ENCODE measurements around the gene PRKD3. TPM values are rescaled to one million over a fixed set of nuclear protein-coding genes. Genes with fewer than 3 reads are reported as not detected.

Gene PRKD3
- total RNA-seq, 1 experiment from 2014 or later: 23.9 TPM

DNA sequence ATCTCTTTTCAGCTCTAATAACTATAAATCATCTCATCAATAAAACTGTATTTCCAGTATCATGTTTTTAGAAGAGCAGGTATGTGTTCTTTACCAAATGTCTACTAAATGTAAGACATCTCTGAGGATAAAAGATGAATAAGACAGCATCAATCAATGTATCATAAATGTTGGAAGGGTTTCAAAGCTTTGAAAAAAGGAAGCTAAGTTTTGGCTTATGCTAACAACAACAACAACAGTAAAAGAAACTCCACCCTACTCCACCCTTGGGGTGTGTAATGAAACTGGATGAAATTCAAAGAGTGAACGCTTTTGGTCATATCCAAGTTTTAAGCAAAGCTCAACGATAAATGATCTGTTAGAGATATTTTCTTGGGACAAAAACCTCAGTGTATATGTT lies 17.1 kb downstream of the PRKD3 start:
- CTCF ChIA-PET: interaction anchor here (0.8 to 1.2 kb wide), 3 partner anchors 14 to 571 kb away, joined by 3 to 4 read pairs (median 3); no protein-coding TSS in a partner anchor

DNA sequence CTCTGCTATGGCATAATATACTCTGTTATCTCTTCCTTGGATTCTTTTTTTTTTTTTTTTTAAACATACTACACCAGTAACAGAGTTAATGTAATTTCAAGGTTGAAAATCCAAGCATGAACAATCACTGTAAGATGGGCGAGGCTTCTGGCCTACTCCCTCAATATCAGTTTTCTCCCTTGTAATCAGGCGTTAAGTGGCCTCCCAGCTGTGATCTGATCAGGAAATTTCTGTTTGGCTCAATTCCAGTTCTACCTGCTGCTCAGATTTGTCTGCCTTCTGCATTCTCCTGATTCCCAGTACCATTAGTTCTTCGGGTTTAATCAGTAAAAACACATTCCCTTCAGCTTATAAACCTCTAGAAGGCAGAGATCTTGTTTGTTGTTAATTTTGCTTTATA lies 18.6 kb downstream of the PRKD3 start:
- Mint-ChIP-seq H3K4me1 (ENCODE audit: insufficient read depth, unreplicated experiment) (peaks cover 28% of the 10 kb centered on the region), H3K27ac (ENCODE audit: low read depth, unreplicated experiment) (no peak overlapping the region), H3K27me3 (ENCODE audit: insufficient read depth, unreplicated experiment) (no peaks in the 10 kb centered on the region), H3K4me3 (ENCODE audit: unreplicated experiment) (no peak overlapping the region), H3K9me3 (ENCODE audit: unreplicated experiment) (no peaks in the 10 kb centered on the region), H3K36me3 (ENCODE audit: insufficient read depth, unreplicated experiment) (peaks cover 5% of the 10 kb centered on the region)
- no TSS peak for BruUV-seq (replicated peaks)
- POLR2A ChIA-PET: no interaction called here
- no peak for DNase-seq (ENCODE audit: unreplicated experiment)
- CTCF ChIA-PET: no interaction called here
- TF ChIP-seq, protein P1, sequence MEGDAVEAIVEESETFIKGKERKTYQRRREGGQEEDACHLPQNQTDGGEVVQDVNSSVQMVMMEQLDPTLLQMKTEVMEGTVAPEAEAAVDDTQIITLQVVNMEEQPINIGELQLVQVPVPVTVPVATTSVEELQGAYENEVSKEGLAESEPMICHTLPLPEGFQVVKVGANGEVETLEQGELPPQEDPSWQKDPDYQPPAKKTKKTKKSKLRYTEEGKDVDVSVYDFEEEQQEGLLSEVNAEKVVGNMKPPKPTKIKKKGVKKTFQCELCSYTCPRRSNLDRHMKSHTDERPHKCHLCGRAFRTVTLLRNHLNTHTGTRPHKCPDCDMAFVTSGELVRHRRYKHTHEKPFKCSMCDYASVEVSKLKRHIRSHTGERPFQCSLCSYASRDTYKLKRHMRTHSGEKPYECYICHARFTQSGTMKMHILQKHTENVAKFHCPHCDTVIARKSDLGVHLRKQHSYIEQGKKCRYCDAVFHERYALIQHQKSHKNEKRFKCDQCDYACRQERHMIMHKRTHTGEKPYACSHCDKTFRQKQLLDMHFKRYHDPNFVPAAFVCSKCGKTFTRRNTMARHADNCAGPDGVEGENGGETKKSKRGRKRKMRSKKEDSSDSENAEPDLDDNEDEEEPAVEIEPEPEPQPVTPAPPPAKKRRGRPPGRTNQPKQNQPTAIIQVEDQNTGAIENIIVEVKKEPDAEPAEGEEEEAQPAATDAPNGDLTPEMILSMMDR (IDR thresholded peaks at IDR 0.05; ENCODE audit: unreplicated experiment): no peak
- intact Hi-C loops (cut with micrococcal nuclease): no loop called here

More for the DNA sequence above, 17.1 kb downstream of the PRKD3 start:
- Mint-ChIP-seq H3K4me1 (ENCODE audit: insufficient read depth, unreplicated experiment) (peaks cover 25% of the 10 kb centered on the region), H3K27ac (ENCODE audit: low read depth, unreplicated experiment) (no peak overlapping the region), H3K9me3 (ENCODE audit: unreplicated experiment) (no peaks in the 10 kb centered on the region), H3K4me3 (ENCODE audit: unreplicated experiment) (no peak overlapping the region), H3K27me3 (ENCODE audit: insufficient read depth, unreplicated experiment) (no peaks in the 10 kb centered on the region), H3K36me3 (ENCODE audit: insufficient read depth, unreplicated experiment) (peaks cover 5% of the 10 kb centered on the region)
- TF ChIP-seq, protein P1 (IDR thresholded peaks at IDR 0.05; ENCODE audit: unreplicated experiment): no peak
- POLR2A ChIA-PET: interaction anchor here (0.6 to 9.7 kb wide), 2 partner anchors 8 to 15 kb away, joined by 3 to 104 read pairs; partner anchors contain the start of gene PRKD3
- BruUV-seq (replicated peaks): no TSS peak
- DNase-seq (ENCODE audit: unreplicated experiment): peak; percentile 31
- intact Hi-C loops (cut with micrococcal nuclease): no loop called here

DNA sequence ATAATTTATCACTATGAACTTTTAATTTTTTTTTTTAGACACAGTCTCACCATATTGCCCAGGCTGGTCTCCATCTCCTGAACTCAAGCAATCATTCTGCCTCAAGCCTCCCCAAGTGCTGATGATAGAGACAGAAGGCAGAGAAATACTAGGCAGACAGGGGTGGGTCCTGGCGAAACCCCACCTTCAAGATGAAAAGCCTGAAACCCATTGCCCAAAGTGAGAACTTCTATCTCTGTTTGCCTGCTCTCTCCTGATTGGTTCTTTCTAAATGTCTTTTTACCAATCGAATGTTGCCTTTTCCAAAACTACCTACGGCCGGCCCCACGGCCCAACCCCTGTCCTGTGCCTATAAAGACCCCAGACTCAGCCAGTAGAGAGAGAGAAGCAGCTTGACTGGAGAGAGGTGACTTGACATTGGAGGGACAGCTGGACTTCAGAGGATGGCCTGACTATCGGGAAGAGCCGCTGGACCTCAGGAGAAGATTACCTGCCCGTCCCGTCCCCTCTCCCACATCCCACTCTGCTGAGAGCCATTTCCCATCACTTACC lies 21.9 kb downstream of the PRKD3 start:
- no TSS peak for BruUV-seq (replicated peaks)
- Mint-ChIP-seq H3K36me3 (ENCODE audit: insufficient read depth, unreplicated experiment) (peaks cover 5% of the 10 kb centered on the region), H3K9me3 (ENCODE audit: unreplicated experiment) (no peaks in the 10 kb centered on the region), H3K27me3 (ENCODE audit: insufficient read depth, unreplicated experiment) (no peaks in the 10 kb centered on the region), H3K4me3 (ENCODE audit: unreplicated experiment) (no peak overlapping the region), H3K4me1 (ENCODE audit: insufficient read depth, unreplicated experiment) (peaks cover 18% of the 10 kb centered on the region), H3K27ac (ENCODE audit: low read depth, unreplicated experiment) (no peak overlapping the region)
- ChIA-PET POLR2A (no interaction called here), CTCF (interaction anchor here (1.0 kb wide), 1 partner anchor 8 kb away, joined by 3 read pairs; no protein-coding TSS in a partner anchor)
- TF ChIP-seq, protein P1 (IDR thresholded peaks at IDR 0.05; ENCODE audit: unreplicated experiment): no peak
- intact Hi-C loops (cut with micrococcal nuclease): no loop called here
- no peak for DNase-seq (ENCODE audit: unreplicated experiment)

DNA sequence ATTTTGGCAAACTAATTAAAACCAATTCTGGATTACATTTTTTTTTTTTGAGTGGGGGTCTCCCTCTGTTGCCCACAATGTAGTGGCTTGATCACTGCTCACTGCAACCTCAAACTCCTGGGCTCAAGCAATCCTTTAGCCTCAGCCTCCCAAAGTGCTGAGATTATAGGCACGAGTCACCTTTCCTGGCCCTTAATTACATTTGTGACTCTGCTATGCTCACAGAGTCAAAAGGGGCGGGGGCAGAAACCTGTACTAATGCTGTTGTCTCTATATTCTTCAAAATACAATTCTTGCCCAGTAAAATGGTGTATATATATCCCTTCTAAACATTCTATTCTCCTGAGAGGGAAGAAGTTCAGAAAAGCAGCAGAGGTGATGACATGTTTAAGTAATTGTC lies 23.2 kb downstream of the PRKD3 start:
- CTCF ChIA-PET: interaction anchor here (0.6 to 1.0 kb wide), 3 partner anchors 9 to 577 kb away, joined by 3 to 4 read pairs (median 3); no protein-coding TSS in a partner anchor
- Mint-ChIP-seq H3K36me3 (ENCODE audit: insufficient read depth, unreplicated experiment) (peaks cover 5% of the 10 kb centered on the region), H3K27me3 (ENCODE audit: insufficient read depth, unreplicated experiment) (no peaks in the 10 kb centered on the region), H3K9me3 (ENCODE audit: unreplicated experiment) (no peaks in the 10 kb centered on the region), H3K27ac (ENCODE audit: low read depth, unreplicated experiment) (no peak overlapping the region), H3K4me3 (ENCODE audit: unreplicated experiment) (no peak overlapping the region), H3K4me1 (ENCODE audit: insufficient read depth, unreplicated experiment) (peaks cover 11% of the 10 kb centered on the region)
- TF ChIP-seq, protein P1 (IDR thresholded peaks at IDR 0.05; ENCODE audit: unreplicated experiment): no peak
- no peak for DNase-seq (ENCODE audit: unreplicated experiment)
- POLR2A ChIA-PET: interaction anchor here (0.7 kb wide), 3 partner anchors 22 to 92 kb away, joined by 3 to 4 read pairs (median 3); no protein-coding TSS in a partner anchor
- intact Hi-C loops (cut with micrococcal nuclease): no loop called here
- no TSS peak for BruUV-seq (replicated peaks)

Data from MCF 10A (cell line).